ENCODE data around the gene POLG2. TPM values are rescaled to one million over a fixed set of nuclear protein-coding genes. Genes with fewer than 3 reads are reported as not detected.
A peak's percentile ranks its signal among the peaks of the same experiment; 100 is the strongest.

Gene POLG2
- total and polyA plus RNA-seq, 10 donors = 14.5 to 35.3 (median 20.5) TPM

- 86 to 94% (median 91%) methylated on average over 8 of the region's 8 CpGs for WGBS, 5 donors
- intact Hi-C loops (cut with DNase I; ENCODE audit: low total_unique reads) = no loop called here
- DNase-seq = no peak
- Histone ChIP-seq H3K27me3 (replicated peaks in 1 of 7) (no peaks in the 10 kb centered on the region), H3K36me3 (peaks cover 9 to 78% (median 70%) of the 10 kb centered on the region in 6 donors), H3K9me3 (no peaks in the 10 kb centered on the region), H3K27ac (no peak overlapping the region), H3K4me3 (no peak overlapping the region), H3K4me1 (peaks cover 44 to 94% (median 85%) of the 10 kb centered on the region in 6 donors)
- TF ChIP-seq CTCF (IDR thresholded peaks at IDR 0.05 in 8 of 11, conservative IDR thresholded peaks at IDR 0.05 in 3 of 11) = no peak
- peak in 1 of 3 donors; percentile 0 for TF ChIP-seq POLR2AphosphoS5 (IDR thresholded peaks at IDR 0.05)
These were observed 3.6 kb upstream of the POLG2 start for GRCh38 chr17:64500487-64500859.

- Histone ChIP-seq H3K9me3 (no peaks in the 10 kb centered on the region), H3K27ac (peak overlapping the region in 1 of 8 donors; percentile 5), H3K36me3 (peaks cover 9 to 77% (median 70%) of the 10 kb centered on the region in 6 donors), H3K4me1 (peaks cover 50 to 98% (median 90%) of the 10 kb centered on the region in 6 donors), H3K4me3 (no peak overlapping the region), H3K27me3 (replicated peaks in 1 of 7) (no peaks in the 10 kb centered on the region)
- no peak for DNase-seq
- 84 to 92% (median 88%) methylated on average over 6 of the region's 6 CpGs for WGBS, 5 donors
- TF ChIP-seq CTCF (IDR thresholded peaks at IDR 0.05 in 8 of 11, conservative IDR thresholded peaks at IDR 0.05 in 3 of 11) (no peak), POLR2AphosphoS5 (IDR thresholded peaks at IDR 0.05) (peak in 1 of 3 donors; percentile 40), POLR2A (IDR thresholded peaks at IDR 0.05) (no peak)
- intact Hi-C loops (cut with DNase I; ENCODE audit: low total_unique reads) = loop anchor here (5.0 kb wide), 1 partner anchor 78 kb away; no protein-coding TSS in a partner anchor
These were observed 3.1 kb upstream of the POLG2 start for GRCh38 chr17:64499805-64500486.

GRCh38 chr17:64498308-64499203 lies 1.7 kb upstream of the POLG2 start:
- no peaks in the 10 kb centered on the region for H3K9me3 ChIP-seq
- 70 to 85% (median 74%) methylated on average over 7 of the region's 7 CpGs for WGBS, 5 donors
- intact Hi-C loops (cut with DNase I; ENCODE audit: low total_unique reads) = loop anchor here (5.0 kb wide), 1 partner anchor 76 kb away; no protein-coding TSS in a partner anchor
- TF ChIP-seq POLR2A (IDR thresholded peaks at IDR 0.05) (no peak), CTCF (IDR thresholded peaks at IDR 0.05 in 8 of 11, conservative IDR thresholded peaks at IDR 0.05 in 3 of 11) (no peak), POLR2AphosphoS5 (IDR thresholded peaks at IDR 0.05) (peak in 1 of 3 donors; percentile 46)
- no peaks in the 10 kb centered on the region for H3K27me3 ChIP-seq (replicated peaks in 1 of 7)
- DNase-seq = no peak
- H3K4me1 ChIP-seq = peaks cover 39 to 98% (median 92%) of the 10 kb centered on the region in 6 donors
- no peak overlapping the region for H3K4me3 ChIP-seq
- peaks cover 6 to 64% (median 59%) of the 10 kb centered on the region in 6 donors for H3K36me3 ChIP-seq
- H3K27ac ChIP-seq = peak overlapping the region in 2 of 8 donors; percentile 12 to 90
